ENCODE data around the gene HLA-DOA.

HLA-DOA gene

GRCh38 chr6:32977953-32978324, 31.5 kb downstream of the HLA-DOA start:
- no peak for DNase-seq (ENCODE audit: low read depth in 2 of 2)

- DNase-seq (ENCODE audit: low read depth in 2 of 2), result no peak
Observed at GRCh38 chr6:32977272-32977952, 32.0 kb downstream of the HLA-DOA start.

GRCh38 chr6:32976334-32977069, 32.9 kb downstream of the HLA-DOA start:
- DNase-seq (ENCODE audit: low read depth in 2 of 2), result no peak

- DNase-seq (ENCODE audit: low read depth in 2 of 2), result no peak
Observed at GRCh38 chr6:32975886-32976285, 33.5 kb downstream of the HLA-DOA start.

- no peak for DNase-seq (ENCODE audit: low read depth in 2 of 2)
Observed at GRCh38 chr6:32974541-32975308, 34.7 kb downstream of the HLA-DOA start.

GRCh38 chr6:32974016-32974333, 35.4 kb downstream of the HLA-DOA start:
- no peak for DNase-seq (ENCODE audit: low read depth in 2 of 2)

- no peak for DNase-seq (ENCODE audit: low read depth in 2 of 2)
Observed at GRCh38 chr6:32973144-32974015, 36.0 kb downstream of the HLA-DOA start.

- peak; percentile 29 to 43 for DNase-seq (ENCODE audit: low read depth in 2 of 2)
Observed at GRCh38 chr6:32972353-32973143, 36.8 kb downstream of the HLA-DOA start.

- DNase-seq (ENCODE audit: low read depth in 2 of 2), result peak; percentile 98 to 100
Observed at GRCh38 chr6:32971581-32972352, 37.6 kb downstream of the HLA-DOA start.

GRCh38 chr6:32971242-32971580, 38.2 kb downstream of the HLA-DOA start:
- no peak for DNase-seq (ENCODE audit: low read depth in 2 of 2)

- peak; percentile 84 to 85 for DNase-seq (ENCODE audit: low read depth in 2 of 2)
Observed at GRCh38 chr6:32970413-32971241, 38.8 kb downstream of the HLA-DOA start.

GRCh38 chr6:32969685-32970412, 39.5 kb downstream of the HLA-DOA start:
- DNase-seq (ENCODE audit: low read depth in 2 of 2), result peak; percentile 72 to 77

- peak; percentile 55 to 72 for DNase-seq (ENCODE audit: low read depth in 2 of 2)
Observed at GRCh38 chr6:32968867-32969684, 40.3 kb downstream of the HLA-DOA start.

- peak; percentile 91 to 93 for DNase-seq (ENCODE audit: low read depth in 2 of 2)
Observed at GRCh38 chr6:32968093-32968866, 41.1 kb downstream of the HLA-DOA start, which contains the start of gene BRD2. BRD2 (plus strand) TSS chr6:32968594; CDS start chr6:32972899, 4,305 bp downstream.

GRCh38 chr6:32967151-32968091, 42.0 kb downstream of the HLA-DOA start:
- no peak for DNase-seq (ENCODE audit: low read depth in 2 of 2)

- DNase-seq (ENCODE audit: low read depth in 2 of 2), result no peak
Observed at GRCh38 chr6:32964776-32965175, 44.6 kb downstream of the HLA-DOA start.
